ENCODE results near the gene ZNF506.
"Not testable (repeated sequence)": the region's sequence is repeated elsewhere in the genome, so short reads cannot be mapped to it uniquely, and the experiment has no call there.

The ZNF506 gene

DNA sequence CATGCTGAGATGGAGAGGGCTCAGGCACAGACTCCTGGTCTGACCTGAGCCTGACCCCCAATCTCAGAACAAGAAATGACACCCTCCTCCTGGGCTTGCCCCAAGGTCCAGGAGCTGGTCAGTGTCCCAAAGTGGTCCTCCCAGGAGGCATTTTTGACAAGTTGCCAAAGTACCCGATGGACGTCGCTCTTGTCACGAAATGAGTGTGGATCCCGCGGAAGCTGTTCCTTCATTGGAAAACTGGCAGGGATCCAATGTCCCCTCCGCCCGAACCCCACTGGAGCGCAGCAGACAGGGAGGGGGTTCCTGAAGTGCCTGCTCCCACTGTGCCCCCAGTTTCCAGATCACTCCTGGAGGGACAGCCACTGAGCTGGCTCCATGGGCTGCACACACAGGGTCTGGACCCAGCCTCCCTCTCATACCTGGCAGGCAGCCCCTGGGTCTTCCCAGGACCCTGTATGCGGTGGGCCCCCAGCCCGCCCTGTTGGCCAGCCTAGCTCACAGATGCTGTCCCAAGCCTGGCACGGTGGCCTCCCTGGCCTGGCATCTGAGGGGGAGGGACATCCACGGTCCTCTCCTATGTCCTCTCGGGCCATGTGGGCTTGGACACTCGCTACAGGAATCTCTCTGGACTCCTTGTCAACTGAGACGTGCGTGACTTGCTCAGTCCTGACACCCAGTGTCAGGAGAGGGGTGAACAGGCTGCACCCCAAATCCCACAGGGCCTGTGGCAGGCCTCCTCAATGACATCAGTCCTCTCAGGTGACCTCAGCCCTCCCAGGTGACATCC lies 75.9 kb downstream of the ZNF506 start:
- no peak for DNase-seq (ENCODE audit: low read depth in 2 of 2)

DNA sequence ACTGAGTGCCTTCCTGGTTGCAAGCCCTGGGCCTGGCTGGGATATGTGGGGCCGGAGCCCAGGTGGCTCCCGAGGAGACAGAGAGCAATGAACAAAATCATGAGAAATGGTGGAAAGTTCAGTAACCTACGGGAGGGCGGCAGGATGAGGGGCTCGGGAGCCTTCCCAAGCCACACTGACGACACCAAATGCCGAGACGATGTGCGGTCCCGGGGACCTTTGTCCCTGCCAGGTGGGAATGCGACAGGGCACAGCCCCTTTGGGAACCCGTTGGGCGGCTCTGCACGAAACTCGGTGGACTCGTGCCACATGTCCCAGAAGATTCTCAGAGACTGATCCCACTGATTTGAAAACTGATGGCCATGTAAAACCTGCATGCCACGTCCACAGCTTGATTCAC lies 76.9 kb downstream of the ZNF506 start:
- DNase-seq (ENCODE audit: low read depth in 2 of 2), result no peak

DNA sequence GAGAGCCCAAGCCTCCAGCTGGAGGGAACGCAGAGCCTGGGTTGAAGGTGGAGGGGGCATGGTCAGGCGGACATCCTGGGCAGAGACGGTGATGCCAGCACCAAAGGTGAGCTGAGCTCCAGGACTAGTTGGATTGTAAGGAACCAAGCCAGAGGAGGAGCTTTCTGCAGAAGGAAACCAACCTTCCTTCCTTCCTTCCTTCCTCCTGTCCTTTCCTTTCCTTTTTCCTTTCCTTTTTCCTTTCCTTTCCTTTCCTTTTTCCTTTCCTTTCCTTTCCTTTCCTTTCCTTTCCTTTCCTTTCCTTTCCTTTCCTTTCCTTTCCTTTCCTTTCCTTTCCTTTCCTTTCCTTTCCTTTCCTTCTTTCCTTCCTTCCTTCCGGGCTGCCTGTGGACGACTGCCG lies 77.6 kb downstream of the ZNF506 start:
- not testable (repeated sequence) for DNase-seq (ENCODE audit: low read depth in 2 of 2)

DNA sequence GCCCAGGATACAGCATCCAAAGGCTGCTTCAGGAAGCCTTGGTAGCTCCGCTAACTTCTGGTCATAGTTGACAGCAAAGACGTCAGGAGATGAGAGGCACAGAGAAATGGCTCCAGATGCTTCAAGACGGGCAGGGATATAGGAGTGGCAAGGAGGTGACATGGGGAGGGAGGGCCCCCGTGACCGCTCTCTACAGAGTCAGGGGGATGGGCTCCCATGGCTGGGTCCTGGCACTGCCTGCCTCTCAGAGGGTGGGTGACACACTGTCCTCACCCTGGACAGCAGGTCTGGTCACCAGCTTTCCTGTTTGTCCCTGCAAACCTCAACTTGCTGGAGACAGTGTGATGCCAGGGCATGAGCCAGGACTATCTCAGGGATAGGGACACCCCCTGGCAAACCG lies 78.4 kb downstream of the ZNF506 start:
- DNase-seq (ENCODE audit: low read depth in 2 of 2), result no peak

DNA sequence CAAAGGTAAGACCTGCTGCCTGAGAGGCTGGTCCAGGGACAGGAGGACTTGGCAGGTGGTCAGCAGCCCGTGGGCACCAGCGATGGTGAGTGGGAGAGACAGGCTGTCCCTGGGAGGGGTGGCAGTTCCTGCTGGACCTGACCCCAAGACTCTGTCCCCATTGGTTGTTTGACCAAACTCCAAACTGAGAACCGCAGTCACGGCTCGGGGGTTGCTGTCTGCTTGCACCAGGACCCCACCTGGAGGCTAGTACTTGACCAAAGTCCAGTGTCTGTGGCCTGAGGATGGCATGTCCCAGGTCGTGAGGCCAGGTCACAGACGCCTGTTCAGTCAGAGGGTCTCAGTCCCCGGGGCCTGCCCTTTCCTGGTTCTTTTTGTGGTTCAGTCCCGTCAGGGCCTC lies 78.8 kb downstream of the ZNF506 start:
- DNase-seq (ENCODE audit: low read depth in 2 of 2), result no peak
